ENCODE results near the gene NXNL1.
"Not testable (repeated sequence)": the region's sequence is repeated elsewhere in the genome, so short reads cannot be mapped to it uniquely, and the experiment has no call there.

NXNL1 gene

DNA sequence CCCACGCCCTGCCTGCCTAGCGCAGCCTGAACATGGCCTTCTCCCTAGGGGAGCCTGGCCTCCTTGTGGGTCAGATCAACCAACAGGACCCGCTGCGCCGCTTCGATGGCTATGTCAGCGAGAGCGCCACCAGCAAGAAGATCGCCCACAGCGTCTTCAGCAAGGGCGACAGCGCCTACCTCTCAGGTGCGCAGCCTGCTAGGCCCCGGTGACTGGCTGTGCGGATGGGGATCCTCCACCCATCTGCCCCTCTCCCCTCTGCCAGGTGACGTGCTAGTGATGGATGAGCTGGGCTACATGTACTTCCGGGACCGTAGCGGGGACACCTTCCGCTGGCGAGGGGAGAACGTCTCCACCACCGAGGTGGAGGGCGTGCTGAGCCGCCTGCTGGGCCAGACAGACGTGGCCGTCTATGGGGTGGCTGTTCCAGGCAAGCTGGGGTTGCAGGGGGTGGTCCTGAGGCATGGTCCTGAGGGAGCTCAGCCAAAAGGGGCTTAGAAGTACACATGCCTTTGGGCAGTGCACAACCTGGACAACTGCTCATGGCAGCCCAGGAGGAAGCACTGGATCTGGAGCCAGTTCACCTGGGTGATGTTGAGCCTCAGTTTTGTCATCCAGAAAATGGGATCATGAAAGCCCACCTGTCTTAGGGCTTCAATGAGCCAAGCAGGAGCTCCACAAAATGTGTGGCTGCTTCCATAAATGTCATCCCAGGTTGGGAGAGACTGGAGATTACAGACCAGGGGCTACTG lies 39.9 kb upstream of the NXNL1 start:
- TF ChIP-seq, protein P1, sequence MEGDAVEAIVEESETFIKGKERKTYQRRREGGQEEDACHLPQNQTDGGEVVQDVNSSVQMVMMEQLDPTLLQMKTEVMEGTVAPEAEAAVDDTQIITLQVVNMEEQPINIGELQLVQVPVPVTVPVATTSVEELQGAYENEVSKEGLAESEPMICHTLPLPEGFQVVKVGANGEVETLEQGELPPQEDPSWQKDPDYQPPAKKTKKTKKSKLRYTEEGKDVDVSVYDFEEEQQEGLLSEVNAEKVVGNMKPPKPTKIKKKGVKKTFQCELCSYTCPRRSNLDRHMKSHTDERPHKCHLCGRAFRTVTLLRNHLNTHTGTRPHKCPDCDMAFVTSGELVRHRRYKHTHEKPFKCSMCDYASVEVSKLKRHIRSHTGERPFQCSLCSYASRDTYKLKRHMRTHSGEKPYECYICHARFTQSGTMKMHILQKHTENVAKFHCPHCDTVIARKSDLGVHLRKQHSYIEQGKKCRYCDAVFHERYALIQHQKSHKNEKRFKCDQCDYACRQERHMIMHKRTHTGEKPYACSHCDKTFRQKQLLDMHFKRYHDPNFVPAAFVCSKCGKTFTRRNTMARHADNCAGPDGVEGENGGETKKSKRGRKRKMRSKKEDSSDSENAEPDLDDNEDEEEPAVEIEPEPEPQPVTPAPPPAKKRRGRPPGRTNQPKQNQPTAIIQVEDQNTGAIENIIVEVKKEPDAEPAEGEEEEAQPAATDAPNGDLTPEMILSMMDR (IDR thresholded peaks at IDR 0.05), result no peak
- Histone ChIP-seq H3K4me3 (no peak overlapping the region), H3K27ac (peak overlapping the region in 1 of 2 donors; percentile 74)
- no peak for DNase-seq (ENCODE audit: low spot score)

DNA sequence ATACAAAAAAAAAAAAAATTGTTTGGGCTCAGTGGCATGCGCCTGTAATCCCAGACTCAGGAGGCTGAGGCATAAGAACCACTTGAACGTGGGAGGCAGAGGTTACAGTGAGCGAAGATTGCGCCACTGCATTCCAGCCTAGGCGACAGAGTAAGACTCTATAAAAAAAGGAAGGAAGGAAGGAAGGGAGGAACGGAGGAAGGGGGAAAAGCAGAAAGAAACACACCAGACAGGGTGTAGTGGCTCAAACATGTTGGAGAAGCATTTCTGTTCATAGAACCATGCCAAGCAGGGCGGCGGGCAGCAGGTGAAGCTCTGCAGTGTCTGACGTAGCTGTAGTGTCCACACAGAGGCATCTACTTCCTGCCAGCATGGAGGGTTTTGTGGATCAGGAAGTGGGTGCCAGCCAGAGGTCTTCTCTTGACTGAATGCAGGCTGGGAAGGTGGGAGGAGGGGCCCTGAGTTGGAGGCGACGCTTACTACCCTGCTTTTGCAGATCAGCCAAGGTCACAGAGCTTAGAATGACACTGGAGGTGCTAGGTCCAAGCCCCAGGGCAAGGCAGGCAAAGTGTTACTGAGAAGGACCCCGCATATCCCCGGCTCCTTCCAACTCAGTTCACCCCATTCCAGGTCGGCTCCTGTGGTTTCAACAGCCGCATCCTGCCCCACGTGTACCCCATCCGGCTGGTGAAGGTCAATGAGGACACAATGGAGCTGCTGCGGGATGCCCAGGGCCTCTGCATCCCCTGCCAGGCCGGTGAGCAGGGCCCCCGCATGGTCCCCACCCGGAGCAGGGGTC lies 39.1 kb upstream of the NXNL1 start:
- H3K4me3 ChIP-seq, result peak overlapping the region; percentile 2
- peak overlapping the region in 1 of 2 donors; percentile 74 for H3K27ac ChIP-seq

DNA sequence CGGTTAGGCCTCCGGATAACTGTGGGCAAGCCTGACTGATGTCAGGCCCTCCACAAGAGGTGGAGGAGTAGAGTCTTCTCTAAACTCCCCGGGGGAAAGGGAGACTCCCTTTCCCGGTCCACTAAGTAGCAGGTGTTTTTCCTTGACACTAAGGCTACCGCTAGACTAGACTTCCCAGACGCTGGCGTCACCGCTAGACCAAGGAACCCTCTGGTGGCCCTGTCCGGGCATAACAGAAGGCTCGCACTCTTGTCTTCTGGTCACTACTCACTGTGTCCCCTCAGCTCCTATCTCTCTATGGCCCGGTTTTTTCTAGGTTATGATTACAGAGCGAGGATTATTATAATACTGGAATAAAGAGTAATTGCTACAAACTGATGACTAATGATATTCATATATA lies 38.3 kb upstream of the NXNL1 start:
- not testable (repeated sequence) for DNase-seq (ENCODE audit: low spot score); H3K4me3 ChIP-seq
- H3K27ac ChIP-seq, result peak overlapping the region in 1 of 2 donors; percentile 16

More for the DNA sequence above, 39.1 kb upstream of the NXNL1 start:
- DNase-seq (ENCODE audit: low spot score), result no peak
- TF ChIP-seq, protein P1 (IDR thresholded peaks at IDR 0.05), result no peak

DNA sequence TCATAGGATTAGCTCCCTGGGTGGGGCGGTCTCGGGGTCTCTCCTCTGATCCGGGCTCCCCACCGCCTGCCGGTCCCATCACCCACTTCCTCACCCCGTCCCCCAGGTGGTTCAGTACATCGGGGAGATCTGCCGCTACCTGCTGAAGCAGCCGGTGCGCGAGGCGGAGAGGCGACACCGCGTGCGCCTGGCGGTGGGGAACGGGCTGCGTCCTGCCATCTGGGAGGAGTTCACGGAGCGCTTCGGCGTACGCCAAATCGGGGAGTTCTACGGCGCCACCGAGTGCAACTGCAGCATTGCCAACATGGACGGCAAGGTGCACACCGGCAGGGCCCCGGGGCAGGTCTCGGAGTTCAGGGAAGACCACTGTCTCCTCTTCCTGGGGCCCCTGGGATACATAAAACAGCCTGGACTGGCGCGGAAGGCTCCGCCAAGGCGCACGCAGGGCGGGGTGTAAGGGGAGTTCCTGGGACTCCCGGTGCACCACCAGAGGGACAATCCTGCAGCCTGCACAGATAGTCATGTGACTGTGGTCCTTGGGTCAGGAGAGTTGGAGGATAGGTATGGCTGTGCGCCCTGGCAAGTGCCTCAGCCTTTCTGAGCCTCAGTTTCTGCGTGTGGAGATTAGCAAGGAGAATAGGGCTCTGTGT lies 36.5 kb upstream of the NXNL1 start:
- Histone ChIP-seq H3K4me3 (no peak overlapping the region), H3K27ac (no peak overlapping the region)
- DNase-seq (ENCODE audit: low spot score), result no peak
- TF ChIP-seq, protein P1 (IDR thresholded peaks at IDR 0.05), result no peak

DNA sequence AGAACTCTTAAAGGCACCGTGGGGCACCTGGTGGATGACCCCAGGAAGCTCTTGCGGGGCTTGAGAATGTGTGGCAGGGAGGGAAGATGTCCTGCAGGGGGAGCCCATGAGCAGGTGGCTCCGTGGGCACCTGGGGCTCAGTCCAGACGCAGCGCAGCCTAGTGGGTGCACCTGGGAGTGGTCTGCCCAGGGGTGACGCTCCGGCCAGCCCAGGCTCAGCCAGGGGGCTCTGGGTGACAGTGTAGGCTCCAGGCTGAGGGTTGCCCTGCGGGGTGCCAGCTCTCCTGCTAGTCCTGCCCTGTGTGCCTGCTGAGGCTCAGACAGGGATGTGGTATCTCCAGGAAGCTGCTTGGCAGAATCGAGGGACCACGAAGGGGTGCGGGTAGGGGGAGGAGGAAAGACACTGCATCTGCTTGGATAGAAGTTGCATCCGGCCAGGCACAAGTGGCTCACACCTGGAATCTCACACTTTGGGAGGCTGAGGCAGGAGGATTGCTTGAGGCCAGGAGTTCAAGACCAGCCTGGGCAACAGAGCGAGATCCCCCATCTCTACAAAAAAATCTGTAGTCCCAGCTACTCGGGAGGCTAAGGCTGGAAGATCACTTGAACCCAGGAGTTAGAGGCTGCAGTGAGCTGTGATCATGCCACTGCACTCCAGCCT lies 35.7 kb upstream of the NXNL1 start:
- no peak for DNase-seq (ENCODE audit: low spot score)
- no peak overlapping the region for H3K27ac ChIP-seq
- TF ChIP-seq, protein P1 (IDR thresholded peaks at IDR 0.05), result peak; percentile 75
- no peak overlapping the region for H3K4me3 ChIP-seq

DNA sequence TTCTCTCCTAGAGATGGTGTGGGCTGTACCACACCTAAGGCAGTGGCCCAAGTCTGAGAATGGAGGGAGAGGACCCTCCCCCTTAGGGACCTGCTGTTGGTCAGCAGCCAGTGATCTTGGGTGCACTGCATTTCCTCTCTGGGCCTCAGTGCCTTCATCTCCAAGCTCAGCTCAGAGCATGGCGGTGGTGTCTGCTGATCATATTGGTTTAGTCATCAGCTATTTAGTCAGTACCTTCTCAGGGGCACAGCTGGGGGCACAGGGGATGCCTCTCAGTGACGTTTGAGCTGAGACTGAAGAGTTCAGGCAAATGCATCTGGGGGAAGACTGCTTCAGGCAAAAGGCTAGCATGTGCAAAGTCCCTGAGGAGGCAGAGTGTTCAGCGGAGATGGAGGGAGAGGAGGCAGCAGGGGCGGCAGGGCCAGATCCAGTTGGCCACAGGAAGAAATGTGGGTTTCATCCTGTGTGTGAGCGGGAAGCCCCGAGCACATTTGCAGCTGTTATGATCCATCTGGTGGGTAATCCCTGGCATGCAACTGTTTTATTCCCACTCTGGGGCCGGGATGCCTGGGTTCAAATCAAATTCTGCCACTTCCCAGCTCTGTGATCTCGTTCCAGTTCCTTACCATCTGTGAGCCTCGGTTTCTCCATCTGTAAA lies 35.0 kb upstream of the NXNL1 start:
- no peak for DNase-seq (ENCODE audit: low spot score)
- TF ChIP-seq, protein P1 (IDR thresholded peaks at IDR 0.05), result no peak
- Histone ChIP-seq H3K27ac (no peak overlapping the region), H3K4me3 (no peak overlapping the region)
